ENCODE measurements around the gene POC1A. TPM values are rescaled to one million over a fixed set of nuclear protein-coding genes. Genes with fewer than 3 reads are reported as not detected.

Gene POC1A
- 41.5 and 43.0 TPM in 2 replicates for total RNA-seq (2014; rRNA removed)
- Bru-seq, nascent RNA = percentile 77 among the genes with signal in this experiment
- percentile 66 among the genes with signal in this experiment for BruChase-seq, experiment 1, labeled RNA remaining after a 6-hour chase
- BruChase-seq, experiment 2, labeled RNA remaining after a 2-hour chase = percentile 64 among the genes with signal in this experiment
- long read RNA-seq, transcript POC1A-201 (11 exons, 1,898 nt) = major isoform, 18 of 39 reads
- long read RNA-seq, partial matches to known transcripts = 2 of 39 reads
- long read RNA-seq, other reads (novel, unspliced or antisense) = 14 of 39 reads

GRCh38 chr3:52154135-52155094, at the start of gene POC1A:
TSS of gene POC1A (minus strand) at chr3:52154423. CDS start at chr3:52154372, 51 bp downstream.
- Histone ChIP-seq H2AFZ (ENCODE audit: low read length) (peak within 1 kb of the TSS; percentile 95), H3K4me2 (ENCODE audit: low read length) (peak within 1 kb of the TSS; percentile 96), H3K9ac (ENCODE audit: low read length) (peak within 1 kb of the TSS; percentile 87), H3K27me3 (ENCODE audit: low read length) (no peaks in the 10 kb centered on the region), H3F3A (ENCODE audit: low read length, unreplicated experiment) (no peaks in the 10 kb centered on the region), H3K27ac (ENCODE audit: low read length) (peak within 1 kb of the TSS; percentile 71), H3K4me3 (ENCODE audit: low read length) (peak within 1 kb of the TSS; percentile 89), H3K9me2 (replicated peaks; ENCODE audit: low read length) (no peaks in the 10 kb centered on the region), H4K20me1 (ENCODE audit: low read length) (no peaks in the 10 kb centered on the region), H3K4me1 (ENCODE audit: insufficient read depth, low read length) (peaks cover 17% of the 10 kb centered on the region), H3K79me2 (ENCODE audit: low read length) (peaks cover 31% of the 10 kb centered on the region), H3K36me3 (ENCODE audit: low read depth, low read length) (peaks cover 11% of the 10 kb centered on the region; the same call in 1 of the 2 replicates), H3K9me3 (ENCODE audit: low read length) (no peaks in the 10 kb centered on the region)
- CTCF ChIA-PET = interaction anchor here (0.5 to 1.3 kb wide), 7 partner anchors 62 to 213 kb away, joined by 3 to 6 read pairs (median 5); partner anchors contain the start of genes PARP3 and RRP9
- ATAC-seq (peak; percentile 95), DNase-seq (peak; percentile 98)
- BruUV-seq (replicated peaks) = no TSS peak
- intact Hi-C loops (cut with micrococcal nuclease) = loop anchor here (1.0 to 5.0 kb wide), 5 partner anchors 17 to 133 kb away; partner anchors contain the start of genes ALAS1 and GLYCTK
- POLR2A ChIA-PET (ENCODE audit: unreplicated experiment) = interaction anchor here (0.5 to 1.0 kb wide), 11 partner anchors 17 to 654 kb away, joined by 3 to 9 read pairs (median 4); partner anchors contain the start of genes DCAF1, PPM1M and RPL29
- TF ChIP-seq EZH2 (IDR thresholded peaks at IDR 0.05; ENCODE audit: low read length, unreplicated experiment) (no peak), EZH2phosphoT487 (IDR thresholded peaks at IDR 0.05; ENCODE audit: borderline replicate concordance, low read length) (no peak), CTCF (conservative IDR thresholded peaks at IDR 0.05; ENCODE audit: low read depth, low read length) (no peak)

- CTCF ChIA-PET = interaction anchor here (0.6 to 1.1 kb wide), 2 partner anchors 17 to 85 kb away, joined by 3 to 7 read pairs; no protein-coding TSS in a partner anchor
- Histone ChIP-seq H3K9me2 (replicated peaks; ENCODE audit: low read length) (no peaks in the 10 kb centered on the region), H3K4me1 (ENCODE audit: insufficient read depth, low read length) (peaks cover 53% of the 10 kb centered on the region), H3K79me2 (ENCODE audit: low read length) (peaks cover 35% of the 10 kb centered on the region), H3K27me3 (ENCODE audit: low read length) (no peaks in the 10 kb centered on the region), H3F3A (ENCODE audit: low read length, unreplicated experiment) (peaks cover 5% of the 10 kb centered on the region), H3K36me3 (ENCODE audit: low read depth, low read length) (peaks cover 76% of the 10 kb centered on the region), H3K9me3 (ENCODE audit: low read length) (no peaks in the 10 kb centered on the region), H3K27ac (ENCODE audit: low read length) (0 out of 2 replicates have a peak overlapping the region, but pooled peaks have one; percentile 88), H3K4me2 (ENCODE audit: low read length) (0 out of 2 replicates have a peak overlapping the region, but pooled peaks have one; percentile 47), H3K4me3 (ENCODE audit: low read length) (no peak overlapping the region), H3K9ac (ENCODE audit: low read length) (no peak overlapping the region), H2AFZ (ENCODE audit: low read length) (no peak overlapping the region), H4K20me1 (ENCODE audit: low read length) (peaks cover 8% of the 10 kb centered on the region; the same call in 1 of the 2 replicates)
- TF ChIP-seq CTCF (conservative IDR thresholded peaks at IDR 0.05; ENCODE audit: low read depth, low read length) (no peak), EZH2 (IDR thresholded peaks at IDR 0.05; ENCODE audit: low read length, unreplicated experiment) (no peak), EZH2phosphoT487 (IDR thresholded peaks at IDR 0.05; ENCODE audit: borderline replicate concordance, low read length) (no peak)
- POLR2A ChIA-PET (ENCODE audit: unreplicated experiment) = interaction anchor here (0.6 kb wide), 1 partner anchor 952 kb away, joined by 4 read pairs; no protein-coding TSS in a partner anchor
- no peak for ATAC-seq
- intact Hi-C loops (cut with micrococcal nuclease) = loop anchor here (2.0 kb wide), 1 partner anchor 33 kb away; no protein-coding TSS in a partner anchor
- no peak for DNase-seq
- BruUV-seq (replicated peaks) = no TSS peak
These were observed 49.5 kb upstream of the POC1A start for GRCh38 chr3:52203701-52204100.
